K562 (cell line): ENCODE measurements around the gene SMAD1.

Experiments used
- ATF7 ChIP-seq: fragments of 450-650 bp; IDR thresholded peaks from 2 replicates; pipeline ENCODE4 v1.7.1; 2014; ENCODE audit warnings: mild to moderate bottlenecking, moderate library complexity
- CHD2 ChIP-seq: IDR thresholded peaks from 2 replicates; pipeline ENCODE4 v1.6.1; 2011; ENCODE audit warnings: low read depth, low read length
- FOS ChIP-seq: IDR thresholded peaks from 3 replicates; pipeline ENCODE4 v1.6.1; 2011; ENCODE audit not compliant: insufficient read length; ENCODE audit errors: extremely low read depth
- GABPB2 ChIP-seq: fragments of 250-450 bp; sonication (Bioruptor Pico); conservative IDR thresholded peaks from 2 replicates; pipeline ENCODE4 v1.5.1; 2021; ENCODE audit warnings: mild to moderate bottlenecking
- KAT8 ChIP-seq: fragments of 450-650 bp; IDR thresholded peaks from 2 replicates; pipeline ENCODE4 v1.6.1; 2016; ENCODE audit warnings: low read depth, mild to moderate bottlenecking
- MCM2 ChIP-seq: fragments of 450-650 bp; IDR thresholded peaks from 2 replicates; pipeline ENCODE4 v1.6.1; 2017; ENCODE audit warnings: low read depth, mild to moderate bottlenecking
- PATZ1 ChIP-seq: fragments of 250-450 bp; sonication (Bioruptor Pico); IDR thresholded peaks from 2 replicates; pipeline ENCODE4 v1.5.0; 2020; ENCODE audit warnings: mild to moderate bottlenecking, borderline replicate concordance

GRCh38 chr4:145485120-145485519 lies 3.5 kb downstream of the SMAD1 start:
- TF ChIP-seq FOS (no peak), GABPB2 (CRISPR knock-in tag) (no peak), PATZ1 (CRISPR knock-in tag) (no peak), KAT8 (no peak), CHD2 (no peak), ATF7 (no peak), MCM2 (no peak)
